DLD1 (cell line): ENCODE data around the gene DRG1.
"Not testable (repeated sequence)": the region's sequence is repeated elsewhere in the genome, so short reads cannot be mapped to it uniquely, and the experiment has no call there.

Experiments
- in situ Hi-C: cut with HindIII; loops from 2 replicates; pipeline ENCODE4 v1.10.0; 2017; ENCODE audit warnings: low sequenced_read_pairs

The DRG1 gene, protein sequence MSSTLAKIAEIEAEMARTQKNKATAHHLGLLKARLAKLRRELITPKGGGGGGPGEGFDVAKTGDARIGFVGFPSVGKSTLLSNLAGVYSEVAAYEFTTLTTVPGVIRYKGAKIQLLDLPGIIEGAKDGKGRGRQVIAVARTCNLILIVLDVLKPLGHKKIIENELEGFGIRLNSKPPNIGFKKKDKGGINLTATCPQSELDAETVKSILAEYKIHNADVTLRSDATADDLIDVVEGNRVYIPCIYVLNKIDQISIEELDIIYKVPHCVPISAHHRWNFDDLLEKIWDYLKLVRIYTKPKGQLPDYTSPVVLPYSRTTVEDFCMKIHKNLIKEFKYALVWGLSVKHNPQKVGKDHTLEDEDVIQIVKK

DNA sequence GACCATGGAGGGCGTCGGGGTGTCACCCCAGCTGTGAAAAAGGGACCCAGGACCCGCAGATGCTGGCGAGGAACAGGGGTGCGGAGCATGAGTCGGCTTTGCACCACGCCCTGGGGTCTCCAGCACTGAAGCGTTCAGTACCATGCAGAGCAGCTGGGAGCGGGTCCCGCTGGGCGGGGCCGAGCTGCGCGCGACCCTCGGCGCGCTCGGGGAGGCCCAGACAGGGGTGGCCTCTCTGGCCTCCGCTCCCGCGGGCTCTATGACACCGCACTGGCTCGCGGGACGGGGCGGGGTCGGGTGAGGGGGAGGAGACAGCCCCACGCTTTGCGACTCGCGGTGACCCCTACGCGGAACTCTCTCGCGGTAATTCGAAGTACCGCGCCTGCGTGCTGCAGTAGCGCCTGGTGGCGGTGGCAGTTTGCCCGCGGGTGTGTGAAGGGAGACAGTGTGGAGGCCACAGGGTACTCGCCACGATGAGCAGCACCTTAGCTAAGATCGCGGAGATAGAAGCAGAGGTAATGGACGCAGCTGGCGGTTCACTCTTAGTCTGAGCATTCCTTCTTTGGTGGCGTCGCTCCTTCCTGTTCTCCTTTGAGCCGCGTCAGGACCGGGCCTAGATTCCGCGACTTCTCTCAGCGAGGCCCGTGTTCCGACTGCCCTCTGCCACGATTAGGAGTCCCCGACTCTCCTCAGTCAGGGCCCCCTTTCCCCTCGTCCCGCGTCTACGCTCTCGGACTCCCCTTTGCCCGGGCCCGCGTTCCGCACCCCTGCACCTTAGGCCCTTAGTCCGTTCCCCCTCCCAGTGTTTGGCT, at the start of gene DRG1:
TSS of gene DRG1 (plus strand) at position 394 of the 812 bp plus-strand sequence. CDS start at position 474, 80 bp downstream.
- in situ Hi-C loops: no loop called here

DNA sequence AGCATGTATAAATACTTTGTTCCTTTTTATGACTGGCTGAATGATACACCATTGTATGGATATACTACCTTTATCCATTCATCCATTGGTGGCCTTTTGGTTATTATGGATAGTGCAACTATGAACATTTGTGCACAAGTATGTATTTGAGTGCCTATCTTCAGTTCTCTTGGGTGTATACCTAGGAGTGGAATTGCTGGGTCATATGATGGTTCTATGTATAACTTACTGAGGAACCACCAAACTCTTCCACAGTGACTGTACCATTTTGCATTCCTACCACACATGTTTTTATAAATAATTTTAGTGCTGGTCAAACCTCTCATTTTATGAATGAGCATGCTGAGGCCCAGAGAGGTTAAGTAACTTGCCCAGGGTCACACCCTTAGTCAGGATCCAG, 49.4 kb upstream of the DRG1 start:
- in situ Hi-C loops: no loop called here

DNA sequence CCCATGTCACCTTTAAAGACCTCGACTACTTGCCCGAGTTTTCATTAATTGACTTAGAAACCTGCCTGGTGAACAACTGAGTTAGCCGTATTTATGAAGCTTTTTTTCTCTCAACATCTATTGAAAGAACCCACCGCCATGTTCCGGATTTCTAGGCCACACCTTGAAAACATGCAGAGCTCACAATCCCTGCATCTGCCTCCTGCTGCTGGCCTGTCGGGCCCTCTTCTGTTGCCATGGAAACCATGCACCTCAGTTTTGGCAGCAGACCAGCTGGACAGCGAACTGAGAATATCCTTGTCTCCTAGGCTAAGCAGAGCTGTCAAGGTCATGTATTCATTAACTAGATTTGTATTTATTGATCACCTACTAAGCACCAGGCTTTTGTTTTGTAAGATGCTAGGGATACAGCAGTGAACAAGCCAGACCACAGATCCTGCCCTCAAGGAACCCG, 49.0 kb upstream of the DRG1 start:
- in situ Hi-C loops: no loop called here

DNA sequence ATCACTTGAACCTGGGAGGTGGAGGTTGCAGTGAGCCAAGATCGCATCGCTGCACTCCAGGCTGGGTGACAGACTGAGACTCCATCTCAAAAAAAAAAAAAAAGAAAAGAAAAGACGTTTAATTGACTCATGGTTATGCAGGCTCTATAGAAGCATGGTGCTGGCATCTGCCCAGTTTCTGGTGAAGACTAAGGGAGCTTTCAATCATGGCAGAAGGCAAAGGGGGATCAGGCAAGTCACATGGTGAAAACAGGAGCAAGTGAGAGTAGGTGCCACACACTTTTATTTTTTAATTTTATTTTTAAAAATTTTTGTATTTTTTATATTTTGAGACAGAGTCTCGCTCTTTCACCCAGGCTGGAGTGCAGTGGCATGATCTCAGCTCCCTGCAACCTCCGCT, 44.9 kb upstream of the DRG1 start:
- in situ Hi-C loops: no loop called here

DNA sequence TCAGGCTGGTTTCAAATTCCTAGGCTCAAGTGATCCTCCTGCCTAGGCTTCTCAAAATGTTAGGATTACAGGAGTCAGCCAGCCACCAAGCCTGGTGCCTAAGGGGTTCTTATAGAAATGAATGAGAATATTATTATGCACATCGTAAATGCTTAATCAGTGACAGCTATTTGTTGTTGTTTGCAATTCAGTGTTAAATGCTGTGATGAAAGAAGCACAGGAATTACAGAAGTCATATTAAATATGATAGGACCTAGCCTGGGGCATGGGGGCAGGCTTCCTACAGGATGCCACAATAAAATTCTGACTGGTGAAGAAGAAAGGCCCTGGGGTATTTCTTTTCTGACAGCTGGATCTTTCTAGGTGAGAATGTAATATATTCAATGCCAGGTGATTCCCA, 39.4 kb upstream of the DRG1 start:
- in situ Hi-C loops: no loop called here

DNA sequence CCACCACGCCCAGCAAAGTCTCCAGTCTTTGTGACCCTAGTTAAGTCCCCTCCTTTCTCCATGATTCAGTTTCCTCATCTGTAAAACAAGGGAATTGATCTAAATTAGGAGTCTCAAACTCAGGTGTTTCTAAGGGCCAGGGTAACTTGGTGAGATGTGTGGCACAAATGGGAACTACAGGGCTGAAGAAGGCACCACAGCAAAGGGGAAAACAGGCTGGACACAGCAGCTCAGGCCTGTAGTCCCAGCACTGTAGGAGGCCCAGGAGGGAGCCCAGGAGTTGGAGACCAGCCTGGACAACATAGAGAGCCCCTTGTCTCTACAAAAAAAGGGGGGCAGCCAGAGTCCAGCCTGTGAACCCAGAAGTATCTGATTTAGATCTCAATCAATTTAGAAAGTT, 37.7 kb upstream of the DRG1 start:
- in situ Hi-C loops: no loop called here

DNA sequence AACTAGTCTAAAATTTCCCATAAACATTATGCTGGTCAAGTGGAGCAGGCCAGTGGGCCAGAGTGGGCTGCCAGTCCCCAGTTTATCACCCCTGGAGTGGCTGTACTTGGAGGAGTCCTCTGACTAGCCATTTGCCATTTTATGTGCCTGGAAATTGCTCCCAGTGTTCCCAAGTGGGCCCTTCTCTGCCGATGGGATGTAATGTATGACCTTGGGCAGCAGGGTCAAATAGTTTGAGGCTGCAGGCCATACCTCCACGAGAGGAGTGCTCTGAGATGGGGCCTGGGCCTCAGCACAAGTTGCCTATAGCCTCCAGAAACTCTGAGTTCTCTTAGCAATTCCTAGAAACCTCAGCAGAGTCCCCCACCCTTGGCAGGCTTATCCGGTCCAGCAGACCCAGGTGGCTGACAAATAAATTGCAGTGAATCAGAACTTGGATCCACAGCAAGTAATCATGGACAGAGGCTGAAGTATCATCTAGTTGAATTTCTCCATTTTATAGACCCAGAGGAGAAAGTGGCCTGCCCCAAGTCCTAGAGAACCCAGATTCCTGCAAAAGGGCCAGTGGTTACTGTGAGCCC, 35.4 kb upstream of the DRG1 start:
- in situ Hi-C loops: no loop called here

DNA sequence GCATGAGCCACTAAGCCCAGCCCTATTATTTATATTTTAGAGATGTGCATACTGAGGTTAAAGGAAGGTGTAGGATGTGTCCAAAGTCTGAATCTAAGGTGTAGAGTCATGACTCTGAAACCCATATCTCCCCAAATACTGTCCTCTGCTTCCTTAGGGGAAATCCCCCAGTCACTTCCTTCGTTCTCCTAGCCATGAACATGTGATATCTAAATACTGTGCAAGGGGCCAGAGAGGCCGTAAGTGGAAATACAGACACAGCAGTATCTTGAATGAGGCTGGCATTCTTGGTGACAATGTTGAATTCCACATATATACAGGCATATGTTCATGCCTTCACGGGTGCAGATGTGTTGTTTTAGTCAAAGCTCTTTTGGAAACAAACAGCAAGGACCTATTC, 32.0 kb upstream of the DRG1 start:
- in situ Hi-C loops: no loop called here

DNA sequence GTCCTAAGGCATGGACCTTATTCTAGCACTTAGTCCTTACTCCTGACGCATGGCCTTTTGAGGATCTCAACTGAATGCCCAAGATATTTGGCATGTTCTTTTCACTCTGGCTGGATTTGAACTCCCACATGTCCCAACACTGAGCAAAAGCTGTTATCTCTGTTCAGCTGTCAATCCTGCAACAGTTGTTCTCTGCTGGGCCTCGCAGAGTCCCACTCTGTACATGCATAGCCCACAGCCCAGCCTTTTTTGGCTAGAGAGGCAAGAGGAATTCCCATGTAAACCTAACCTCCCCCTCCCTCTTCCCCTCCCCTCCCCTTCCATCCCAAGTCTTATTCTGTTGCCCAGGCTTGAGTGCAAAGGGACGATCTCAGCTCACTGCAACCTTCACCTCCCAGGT, 21.8 kb upstream of the DRG1 start:
- in situ Hi-C loops: no loop called here

DNA sequence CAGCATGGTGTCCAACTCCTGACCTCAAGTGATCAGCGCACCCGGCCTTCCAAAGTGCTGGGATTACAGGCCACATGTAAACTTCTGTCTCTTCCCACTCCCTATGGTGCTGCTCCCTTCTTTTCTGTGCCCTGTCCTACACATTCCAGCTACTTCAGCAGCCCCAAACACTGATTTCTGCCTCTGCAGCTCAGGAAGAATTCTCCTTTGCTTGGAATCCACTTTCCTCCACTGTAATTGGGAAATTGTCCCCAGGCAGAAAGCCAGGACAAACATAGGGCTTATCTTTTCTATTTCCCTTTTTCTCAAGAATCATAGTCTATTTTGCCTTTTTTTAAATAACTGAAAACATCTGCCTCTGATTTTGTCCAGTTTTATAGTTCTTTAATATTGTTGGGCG, 21.3 kb upstream of the DRG1 start:
- in situ Hi-C loops: no loop called here

DNA sequence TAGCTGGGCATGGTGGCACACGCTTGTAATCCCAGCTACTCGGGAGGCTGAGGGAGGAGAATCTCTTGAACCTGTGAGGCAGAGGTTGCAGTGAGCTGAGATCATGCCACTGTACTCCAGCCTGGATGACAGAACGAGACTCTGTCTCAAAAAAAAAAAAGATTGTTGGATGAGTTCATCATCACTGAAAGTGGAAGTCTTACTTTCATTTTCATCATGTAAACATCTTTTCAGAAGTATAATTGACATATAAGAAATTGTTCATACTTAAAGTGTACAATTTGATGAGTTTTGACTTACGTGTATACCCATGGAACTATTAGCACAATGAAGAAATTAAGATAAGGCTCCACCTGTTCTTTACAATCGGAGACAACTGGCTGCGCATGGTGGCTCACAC, 20.8 kb upstream of the DRG1 start:
- in situ Hi-C loops: not testable (repeated sequence)

DNA sequence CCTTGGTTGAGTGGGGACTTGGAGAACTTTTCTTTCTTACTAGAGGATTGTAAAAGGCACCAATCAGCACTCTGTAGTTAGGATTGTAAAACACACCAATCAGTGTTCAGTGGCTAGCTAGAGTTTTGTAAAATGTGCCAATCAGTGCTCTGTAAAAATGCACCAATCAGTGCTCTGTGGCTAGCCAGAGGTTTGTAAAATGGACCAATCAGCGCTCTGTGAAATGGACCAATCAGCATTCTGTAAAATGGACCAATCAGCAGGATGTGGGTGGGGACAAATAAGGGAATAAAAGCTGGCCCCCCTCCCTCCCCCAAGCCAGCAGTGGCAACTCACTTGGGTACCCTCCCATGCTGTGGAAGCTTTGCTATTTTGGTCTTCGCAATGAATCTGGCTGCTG, 5.5 kb upstream of the DRG1 start:
- in situ Hi-C loops: no loop called here

DNA sequence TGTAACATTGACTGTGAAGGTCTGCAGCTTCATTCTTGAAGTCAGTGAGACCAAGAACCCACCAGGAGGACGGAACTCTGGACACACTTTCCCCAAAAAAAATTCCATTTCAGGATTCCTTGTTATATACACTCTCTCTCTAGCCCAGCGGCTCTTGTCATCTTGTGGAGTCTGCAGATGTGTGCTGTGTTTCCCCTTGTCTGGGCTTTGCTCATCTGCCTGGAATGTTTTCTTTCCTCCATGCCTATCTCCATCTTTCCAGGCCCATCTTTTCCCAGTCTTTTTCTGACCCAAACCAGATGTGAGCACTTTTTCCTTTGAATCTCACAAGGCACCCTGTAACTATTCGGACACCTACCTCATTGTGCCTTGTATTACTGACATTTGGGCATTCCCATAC, 5.1 kb upstream of the DRG1 start:
- in situ Hi-C loops: no loop called here

DNA sequence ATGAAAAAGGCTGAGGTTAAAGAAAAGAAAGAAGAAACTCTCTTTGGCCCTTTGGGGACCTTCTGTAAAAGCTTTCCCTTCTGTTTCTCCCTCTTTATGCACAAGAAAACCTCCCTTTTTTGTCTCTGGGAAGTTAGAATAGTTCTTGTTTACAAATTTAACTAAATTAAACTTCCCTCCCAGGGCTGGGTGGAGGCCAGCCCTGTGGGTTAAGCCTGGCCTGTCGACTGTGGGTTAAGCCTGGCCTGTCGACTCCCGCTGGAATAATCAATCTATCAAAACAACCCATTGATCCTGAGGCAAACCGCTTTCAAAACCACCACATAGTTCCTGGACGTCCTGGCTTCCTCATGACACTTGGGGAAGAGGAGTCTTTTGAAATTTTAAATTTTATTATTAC, 1.2 kb upstream of the DRG1 start:
- in situ Hi-C loops: no loop called here

DNA sequence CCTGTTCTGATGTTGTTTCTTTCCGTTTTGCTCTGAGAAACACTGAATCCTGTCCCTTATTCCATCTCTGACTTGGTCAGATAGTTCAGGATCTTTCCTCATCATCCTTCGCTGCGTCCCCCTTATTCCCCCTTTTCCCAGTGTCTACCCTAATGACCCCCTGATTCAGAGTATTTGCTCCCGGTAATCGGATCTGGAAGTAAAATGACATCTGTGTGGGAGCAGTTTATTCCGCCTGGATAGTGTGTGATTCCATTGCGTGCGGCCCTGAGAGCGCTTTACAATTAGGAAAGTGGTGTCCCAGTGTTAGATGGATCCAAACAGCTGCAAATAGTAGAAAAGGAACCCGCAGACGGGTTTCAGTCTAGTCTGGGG, 606 bp downstream of the DRG1 start:
- in situ Hi-C loops: no loop called here

DNA sequence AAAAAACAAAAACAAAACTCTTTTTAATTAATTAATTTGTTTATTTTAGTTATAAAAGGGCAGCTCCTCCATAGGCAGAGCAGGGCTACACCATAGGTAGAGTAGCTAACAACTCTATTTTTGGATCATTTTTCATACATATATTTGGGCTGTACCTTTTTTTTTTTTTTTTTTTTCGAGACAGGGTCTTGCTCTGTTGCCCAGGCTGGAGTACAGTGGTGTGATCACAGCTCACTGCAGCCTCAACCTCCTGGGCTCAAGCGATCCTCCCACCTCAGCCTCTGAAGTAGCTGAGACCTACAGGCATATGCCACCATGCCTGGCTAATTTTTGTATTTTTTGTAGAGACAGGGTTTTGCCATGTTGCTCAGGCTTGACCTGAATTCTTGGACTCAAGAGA, 2.9 kb downstream of the DRG1 start:
- in situ Hi-C loops: not testable (repeated sequence)

DNA sequence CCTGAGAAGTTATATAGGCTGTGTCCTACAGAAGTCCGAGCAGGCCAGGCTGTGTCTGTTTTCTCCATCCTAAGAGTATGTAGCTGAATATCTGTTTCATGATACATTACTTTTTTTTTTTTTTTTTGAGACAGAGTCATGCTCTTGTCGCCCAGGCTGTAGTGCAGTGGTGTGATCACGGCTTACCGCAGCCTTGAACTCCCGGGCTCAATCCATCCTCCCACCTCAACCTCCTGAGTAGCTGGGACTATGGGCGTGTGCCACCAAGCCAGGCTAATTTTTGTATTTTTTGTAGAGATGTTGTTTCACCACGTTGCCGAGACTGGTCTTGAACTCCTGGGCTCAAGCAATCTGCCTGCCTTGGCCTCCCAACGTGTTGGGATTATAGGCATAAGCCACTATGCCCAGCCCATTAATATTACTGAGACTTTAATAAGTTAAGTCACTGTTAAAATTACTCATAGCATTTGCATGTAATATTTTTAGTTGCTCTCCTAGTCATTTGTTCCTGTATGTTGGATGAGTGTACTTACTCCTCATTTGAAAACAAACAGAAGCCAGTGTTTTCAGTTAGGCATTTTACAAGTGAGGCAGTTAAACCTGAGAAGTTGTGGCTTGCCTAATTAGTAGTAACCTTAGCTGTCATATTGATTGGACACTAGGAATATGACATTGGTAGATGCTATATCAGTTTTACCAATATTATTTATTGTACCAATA, 26.1 kb downstream of the DRG1 start:
- in situ Hi-C loops: no loop called here

DNA sequence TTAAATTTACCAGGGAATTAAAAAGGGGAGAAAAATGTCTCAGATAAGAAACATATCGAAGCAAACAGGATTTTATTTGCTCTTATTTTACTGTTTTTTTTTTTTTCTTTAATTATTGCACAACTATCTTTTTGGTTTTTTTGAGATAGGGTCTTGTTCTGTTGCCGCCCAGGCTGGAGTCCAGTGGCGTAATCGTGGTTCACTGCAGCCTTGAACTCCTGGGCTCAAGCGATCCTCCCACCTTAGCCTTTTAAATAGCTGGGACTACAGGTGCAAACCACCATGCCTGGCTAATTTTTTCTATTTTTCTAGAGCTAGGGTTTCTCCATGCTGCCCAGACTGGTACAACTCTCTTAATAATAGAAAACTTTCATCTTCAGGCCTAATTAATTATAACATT, 32.5 kb downstream of the DRG1 start:
- in situ Hi-C loops: no loop called here

DNA sequence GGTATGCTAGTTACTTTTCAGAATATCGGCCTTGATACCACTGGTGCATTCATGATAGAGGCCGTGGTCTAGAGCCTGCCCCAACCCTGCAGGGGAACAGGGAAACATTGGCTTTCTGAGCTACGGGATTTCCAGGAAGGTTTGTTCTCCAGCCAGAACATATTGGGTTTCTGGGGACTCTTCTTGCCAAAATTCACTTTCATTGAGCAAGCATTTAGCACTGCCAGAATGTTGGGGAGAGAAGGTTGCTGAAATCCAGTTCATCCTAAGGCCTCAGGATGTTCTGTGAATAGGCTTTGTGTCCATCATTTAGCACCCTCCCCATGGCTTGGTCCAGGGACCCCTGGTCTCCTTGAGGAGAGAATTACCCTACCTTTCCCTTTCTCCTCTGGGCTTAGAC, 36.7 kb downstream of the DRG1 start:
- in situ Hi-C loops: no loop called here

DNA sequence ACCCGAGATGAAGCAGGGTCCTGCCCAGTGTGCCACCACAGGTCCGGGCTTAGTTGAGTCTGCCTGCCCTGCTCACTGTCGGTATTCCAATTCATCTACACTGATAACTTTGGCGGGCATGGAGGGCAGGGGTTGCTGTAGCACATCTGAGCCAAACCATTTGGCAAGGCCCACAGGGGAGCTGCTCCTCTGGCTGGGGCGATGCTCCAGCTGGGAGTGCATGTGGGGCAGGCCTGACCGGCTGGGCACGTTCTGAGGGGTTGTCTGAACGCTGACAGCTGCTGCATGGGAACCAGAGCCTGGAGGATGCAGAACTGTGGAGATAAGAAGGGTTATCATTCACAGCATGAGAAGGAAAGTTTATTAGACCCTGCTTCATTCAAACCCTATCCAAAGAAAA, 40.4 kb downstream of the DRG1 start:
- in situ Hi-C loops: no loop called here

DNA sequence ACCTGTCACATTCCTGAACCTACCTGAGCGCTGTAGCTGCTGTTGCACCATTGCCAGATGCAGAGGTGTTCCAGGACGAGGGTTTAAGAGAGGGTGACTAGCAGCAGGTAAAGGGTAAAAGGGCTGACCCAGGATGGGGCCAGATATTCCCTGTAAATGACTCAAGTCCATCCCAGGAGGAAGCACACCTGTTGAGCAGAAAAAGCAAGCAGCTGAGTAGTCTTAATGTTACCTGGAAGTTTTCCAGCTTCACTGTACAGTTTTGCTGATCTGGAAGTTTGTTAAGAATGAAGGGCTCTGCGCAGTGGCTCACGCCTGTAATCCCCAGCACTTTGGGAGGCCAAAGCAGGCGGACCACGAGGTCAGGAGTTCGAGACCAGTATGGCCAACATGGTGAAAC, 41.3 kb downstream of the DRG1 start:
- in situ Hi-C loops: no loop called here
